AG09309 (cell line): ENCODE results near the gene EN2.

ENCODE experiments used
- DNase-seq: peaks from one replicate; pipeline ENCODE4 v3.0.0-alpha.2; 2010; ENCODE audit warnings: low read depth
- H3K4me3 ChIP-seq: 2 replicates; pipeline ENCODE4 v1.5.1; 2011; ENCODE audit warnings: mild to moderate bottlenecking, low read depth, low read length, moderate library complexity; ENCODE audit not compliant: control insufficient read depth
- CTCF ChIP-seq: IDR thresholded peaks from 2 replicates; pipeline ENCODE4 v1.5.1; 2011; ENCODE audit warnings: mild to moderate bottlenecking, low read depth, low read length, inconsistent platforms; ENCODE audit not compliant: insufficient read depth, control insufficient read depth; ENCODE audit errors: missing control alignments

Gene EN2

GRCh38 chr7:155486783-155487508, 29.0 kb downstream of the EN2 start:
- TF ChIP-seq CTCF = no peak
- DNase-seq = no peak
- no peak overlapping the region for H3K4me3 ChIP-seq

- TF ChIP-seq CTCF = no peak
- DNase-seq = no peak
- no peak overlapping the region for H3K4me3 ChIP-seq
Observed at GRCh38 chr7:155487509-155488482, 29.9 kb downstream of the EN2 start.

- TF ChIP-seq CTCF = no peak
- H3K4me3 ChIP-seq = no peak overlapping the region
- DNase-seq = no peak
Observed at GRCh38 chr7:155488483-155489127, 30.7 kb downstream of the EN2 start.

GRCh38 chr7:155489158-155489840, 31.4 kb downstream of the EN2 start:
- no peak overlapping the region for H3K4me3 ChIP-seq
- no peak for DNase-seq
- TF ChIP-seq CTCF = no peak

- H3K4me3 ChIP-seq = peak overlapping the region; percentile 43
- DNase-seq = no peak
- no peak for TF ChIP-seq CTCF
Observed at GRCh38 chr7:155489862-155490696, 32.1 kb downstream of the EN2 start.
